ENCODE results near the gene ZBTB8B.

DNA sequence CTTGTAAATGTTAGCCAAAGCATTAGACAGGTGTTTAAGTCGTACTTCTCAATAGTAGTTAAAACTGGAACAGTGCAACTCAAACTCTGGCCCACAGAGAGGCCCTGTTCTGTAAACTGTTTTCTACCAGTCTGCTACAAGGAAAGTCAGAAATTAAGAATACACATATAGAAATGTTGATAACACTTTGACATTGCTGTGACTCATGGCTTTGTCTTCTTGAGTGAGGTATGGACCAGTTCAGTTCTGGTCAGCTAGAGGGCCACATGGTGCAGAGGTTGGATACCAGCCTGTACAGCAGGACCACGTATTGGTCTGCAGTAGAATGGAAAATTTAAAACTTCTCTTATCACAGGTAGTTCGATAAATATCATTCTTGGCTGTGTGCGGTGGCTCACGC lies 22.3 kb downstream of the ZBTB8B start:
- TF ChIP-seq, protein P1, sequence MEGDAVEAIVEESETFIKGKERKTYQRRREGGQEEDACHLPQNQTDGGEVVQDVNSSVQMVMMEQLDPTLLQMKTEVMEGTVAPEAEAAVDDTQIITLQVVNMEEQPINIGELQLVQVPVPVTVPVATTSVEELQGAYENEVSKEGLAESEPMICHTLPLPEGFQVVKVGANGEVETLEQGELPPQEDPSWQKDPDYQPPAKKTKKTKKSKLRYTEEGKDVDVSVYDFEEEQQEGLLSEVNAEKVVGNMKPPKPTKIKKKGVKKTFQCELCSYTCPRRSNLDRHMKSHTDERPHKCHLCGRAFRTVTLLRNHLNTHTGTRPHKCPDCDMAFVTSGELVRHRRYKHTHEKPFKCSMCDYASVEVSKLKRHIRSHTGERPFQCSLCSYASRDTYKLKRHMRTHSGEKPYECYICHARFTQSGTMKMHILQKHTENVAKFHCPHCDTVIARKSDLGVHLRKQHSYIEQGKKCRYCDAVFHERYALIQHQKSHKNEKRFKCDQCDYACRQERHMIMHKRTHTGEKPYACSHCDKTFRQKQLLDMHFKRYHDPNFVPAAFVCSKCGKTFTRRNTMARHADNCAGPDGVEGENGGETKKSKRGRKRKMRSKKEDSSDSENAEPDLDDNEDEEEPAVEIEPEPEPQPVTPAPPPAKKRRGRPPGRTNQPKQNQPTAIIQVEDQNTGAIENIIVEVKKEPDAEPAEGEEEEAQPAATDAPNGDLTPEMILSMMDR (conservative IDR thresholded peaks at IDR 0.05; ENCODE audit: low read length) = no peak
- TF ChIP-seq EZH2phosphoT487 (IDR thresholded peaks at IDR 0.05; ENCODE audit: borderline replicate concordance, low read depth, low read length) = no peak

Data from OCI-LY7 (cell line).